Endothelial cell of umbilical vein (primary cell): Measurements from ENCODE around the gene XKR3.
"Not testable (repeated sequence)": the region's sequence is repeated elsewhere in the genome, so short reads cannot be mapped to it uniquely, and the experiment has no call there.

Experiments
- JUN ChIP-seq: IDR thresholded peaks from 2 replicates; pipeline ENCODE4 v1.6.1; 2011; ENCODE audit warnings: borderline replicate concordance, low read depth; ENCODE audit not compliant: insufficient read length, insufficient read depth
- POLR2A ChIP-seq: IDR thresholded peaks from 2 replicates; pipeline ENCODE4 v1.6.1; 2012; ENCODE audit warnings: low read depth, mild to moderate bottlenecking, control low read depth, low read length
- POLR2AphosphoS5 ChIP-seq: IDR thresholded peaks from 2 replicates; pipeline ENCODE4 v1.6.1; 2012; ENCODE audit warnings: low read depth, mild to moderate bottlenecking, control low read depth, low read length, moderate library complexity; ENCODE audit not compliant: insufficient read depth
- TF ChIP-seq, protein P1 (sequence below), 2 donors: IDR thresholded peaks; 1 replicate in 1 of 2; 2 replicates in 1 of 2; pipeline ENCODE4 v1.5.1; 2011; ENCODE audit warnings: low read length in 2 of 2, mild to moderate bottlenecking in 2 of 2, moderate library complexity in 2 of 2, control low read depth in 1 of 2, inconsistent platforms in 1 of 2, low read depth in 1 of 2; ENCODE audit not compliant: insufficient read depth in 1 of 2; ENCODE audit errors: extremely low read depth in 1 of 2
- TF ChIP-seq, protein P2 (sequence below): IDR thresholded peaks from 2 replicates; pipeline ENCODE4 v1.6.1; 2011; ENCODE audit not compliant: insufficient read depth, insufficient read length

DNA sequence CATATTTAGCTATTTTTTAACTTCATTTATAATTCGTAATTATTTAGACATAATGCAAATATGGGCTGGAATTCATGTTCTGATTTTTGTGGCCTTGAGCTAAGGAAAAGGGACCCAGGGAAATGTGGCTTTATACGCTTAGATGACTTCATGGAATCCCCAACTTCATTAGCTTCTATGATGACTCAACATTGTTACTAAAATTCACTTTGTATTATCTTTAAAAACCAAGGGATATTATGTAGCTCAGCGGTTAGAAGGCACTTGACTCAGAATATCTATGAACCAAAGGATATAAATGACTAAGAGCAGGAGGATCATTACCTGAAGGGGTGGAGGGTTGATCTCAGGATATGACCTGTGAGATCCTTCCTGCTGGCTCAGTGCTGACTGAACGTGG lies 64.8 kb downstream of the XKR3 start:
- not testable (repeated sequence) for TF ChIP-seq JUN, POLR2AphosphoS5, POLR2A
- TF ChIP-seq, protein P1, sequence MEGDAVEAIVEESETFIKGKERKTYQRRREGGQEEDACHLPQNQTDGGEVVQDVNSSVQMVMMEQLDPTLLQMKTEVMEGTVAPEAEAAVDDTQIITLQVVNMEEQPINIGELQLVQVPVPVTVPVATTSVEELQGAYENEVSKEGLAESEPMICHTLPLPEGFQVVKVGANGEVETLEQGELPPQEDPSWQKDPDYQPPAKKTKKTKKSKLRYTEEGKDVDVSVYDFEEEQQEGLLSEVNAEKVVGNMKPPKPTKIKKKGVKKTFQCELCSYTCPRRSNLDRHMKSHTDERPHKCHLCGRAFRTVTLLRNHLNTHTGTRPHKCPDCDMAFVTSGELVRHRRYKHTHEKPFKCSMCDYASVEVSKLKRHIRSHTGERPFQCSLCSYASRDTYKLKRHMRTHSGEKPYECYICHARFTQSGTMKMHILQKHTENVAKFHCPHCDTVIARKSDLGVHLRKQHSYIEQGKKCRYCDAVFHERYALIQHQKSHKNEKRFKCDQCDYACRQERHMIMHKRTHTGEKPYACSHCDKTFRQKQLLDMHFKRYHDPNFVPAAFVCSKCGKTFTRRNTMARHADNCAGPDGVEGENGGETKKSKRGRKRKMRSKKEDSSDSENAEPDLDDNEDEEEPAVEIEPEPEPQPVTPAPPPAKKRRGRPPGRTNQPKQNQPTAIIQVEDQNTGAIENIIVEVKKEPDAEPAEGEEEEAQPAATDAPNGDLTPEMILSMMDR (IDR thresholded peaks at IDR 0.05; ENCODE audit: extremely low read depth in 1 of 2, insufficient read depth in 1 of 2, low read depth in 1 of 2, low read length in 2 of 2): not testable (repeated sequence)
- TF ChIP-seq, protein P2, sequence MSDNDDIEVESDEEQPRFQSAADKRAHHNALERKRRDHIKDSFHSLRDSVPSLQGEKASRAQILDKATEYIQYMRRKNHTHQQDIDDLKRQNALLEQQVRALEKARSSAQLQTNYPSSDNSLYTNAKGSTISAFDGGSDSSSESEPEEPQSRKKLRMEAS: not testable (repeated sequence)
